Heart right ventricle (tissue), 16 donors: ENCODE data around the gene PRDM16. TPM values are rescaled to one million over a fixed set of nuclear protein-coding genes. Genes with fewer than 3 reads are reported as not detected.
A peak's percentile ranks its signal among the peaks of the same experiment; 100 is the strongest.

Source experiments
- ATAC-seq, 8 donors: fragments of 200-7000 bp; cut with Tn5 transposase; one replicate each; pipeline ENCODE4 v1.9.1; 2020; ENCODE audit warnings: mild to moderate bottlenecking in 8 of 8, moderate library complexity in 8 of 8, moderate number of reproducible peaks in 1 of 8
- DNase-seq, 2 donors: peaks; one replicate each; pipeline ENCODE4 v3.0.0-alpha.2; 2020
- H3K27ac ChIP-seq, 10 donors: fragments of 200-600 bp; sonication (generic) in 2 of 10; one replicate each; pipeline versions ENCODE4 v1.5.0 to v1.8.0; 2020 to 2022; ENCODE audit warnings: mild to moderate bottlenecking in 3 of 10
- H3K27me3 ChIP-seq, 7 donors: fragments of 200-600 bp; one replicate each; pipeline ENCODE4 v1.8.0; 2021 to 2022; ENCODE audit warnings: mild to moderate bottlenecking in 2 of 7
- H3K36me3 ChIP-seq, 9 donors: fragments of 200-600 bp; sonication (generic) in 1 of 9; one replicate each; pipeline versions ENCODE4 v1.5.0 to v1.8.0; 2020 to 2022; ENCODE audit warnings: mild to moderate bottlenecking in 2 of 9
- H3K4me1 ChIP-seq, 9 donors: fragments of 200-600 bp; sonication (generic) in 1 of 9; one replicate each; pipeline versions ENCODE4 v1.5.0 to v1.8.0; 2020 to 2022; ENCODE audit warnings: mild to moderate bottlenecking in 4 of 9
- H3K4me3 ChIP-seq, 10 donors: fragments of 200-600 bp; sonication (generic) in 2 of 10; one replicate each; pipeline versions ENCODE4 v1.5.0 to v1.8.0; 2020 to 2022; ENCODE audit warnings: mild to moderate bottlenecking in 7 of 10, moderate library complexity in 2 of 10
- H3K9me3 ChIP-seq, 11 donors: fragments of 200-600 bp in 10 of 11; sonication (generic) in 2 of 11; one replicate each; pipeline versions ENCODE4 v1.5.0 to v1.8.0; 2013 to 2022; ENCODE audit warnings: mild to moderate bottlenecking in 2 of 11, control low read depth in 1 of 11, moderate library complexity in 1 of 11
- CTCF ChIP-seq, 9 donors: fragments of 200-600 bp; sonication (generic) in 2 of 9; IDR thresholded peaks; one replicate each; pipeline versions ENCODE4 v1.5.0 to v1.8.0; 2021 to 2022; ENCODE audit warnings: antibody characterized with exemption in 9 of 9, mild to moderate bottlenecking in 5 of 9, moderate library complexity in 1 of 9
- WGBS, 2 donors: extraction: QIAGEN DNeasy Blood & Tissue Kit; methylation state at CpG; one replicate each; pipeline ENCODE4 v1.1.7; 2013; ENCODE audit warnings: inconsistent platforms in 1 of 2; 5-methylcytosine and 5-hydroxymethylcytosine counted together
- intact Hi-C, 10 donors: fragments of 100-400 bp; cut with DNase I; formaldehyde crosslinking; loops; one replicate each; pipeline versions ENCODE4 v1.11.1 to v1.14.2; 2022
- polyA plus RNA-seq, 2 donors: library from polyadenylated mRNA; stranded (reverse); fragments of 200-250 nt; gene quantifications; one replicate each; pipeline ENCODE4 v1.2.3, GENCODE V29; 2013
- total RNA-seq, 10 donors: library from RNA; stranded (reverse); fragmentation: NEBNext Ultra II Directional in 3 of 10; extraction: Animal tissue kit (Norgen Biotek cat#: 25700) in 3 of 10; gene quantifications; one replicate each; pipeline versions ENCODE4 v1.2.1 to v1.2.4, GENCODE V29; 2021 to 2023
- donor health status: Arrhythmogenic right ventricular cardiomyopathy.
- donor health status: ischemic (EF 13 %, LVEDD 7.1; RV severe dilation, severe dysfunction).
- donor health status: healthy with polysubstance abuse.
- donor health status: DM: no; HTN: yes; CAD: no.
- donor health status: DM: no; HTN: no; CAD: no.
- donor health status: ischemic (EF 25% LVEDD 6.9; RV normal size, moderate dysfunction).
- donor health status: ischemic (EF 25% LVEDD 5.7; RV mildly dilated, moderate dysfunction).
- donor health status: healthy.
- donor health status: DM: yes; HTN: yes; CAD: no.
- donor health status: Ischemic cardiomyopathy.
- donor health status: ischemic (EF 35%, LVEDD 5.7; RV mildly dilated, moderate dysfunction).
- donor health status: nonischemic (EF 11% LVEDD 7.7; RV severe dilation, severe dysfunction).
- donor health status: DM: yes; HTN: yes; CAD: no.
- donor health status: PGD.
- donor health status: ischemic (EF 29% LVEDD 5.4; RV normal size, mild dysfunction).
- donor health status: nonischemic (EF 23%, LVEDD 6.1; RV moderate dilation, normal function).

The PRDM16 gene
- total and polyA plus RNA-seq, 12 donors = 4.1 to 25.9 (median 14.8) TPM

- Histone ChIP-seq H3K27me3 (peaks cover 3 to 69% (median 53%) of the 10 kb centered on the region in 7 donors), H3K9me3 (no peaks in the 10 kb centered on the region), H3K4me3 (no peak overlapping the region), H3K36me3 (no peaks in the 10 kb centered on the region), H3K4me1 (no peaks in the 10 kb centered on the region), H3K27ac (no peak overlapping the region)
- intact Hi-C loops = no loop called here
- DNase-seq (no peak), ATAC-seq (no peak)
- TF ChIP-seq CTCF (IDR thresholded peaks at IDR 0.05) = no peak
- 70 to 84% methylated on average over 4 of the region's 4 CpGs for WGBS, 2 donors
These were observed 35.3 kb upstream of the PRDM16 start for GRCh38 chr1:3033790-3034090.

GRCh38 chr1:3034162-3034561 lies 34.8 kb upstream of the PRDM16 start:
- no peak for DNase-seq
- peaks cover 0 to 69% (median 54%) of the 10 kb centered on the region in 7 donors for H3K27me3 ChIP-seq
- ATAC-seq = no peak
- TF ChIP-seq CTCF (IDR thresholded peaks at IDR 0.05) = no peak
- H3K27ac ChIP-seq = no peak overlapping the region
- H3K9me3 ChIP-seq = no peaks in the 10 kb centered on the region
- intact Hi-C loops = no loop called here
- WGBS, 2 donors = 88 to 89% methylated on average over 7 of the region's 7 CpGs
- H3K4me3 ChIP-seq = no peak overlapping the region
- no peaks in the 10 kb centered on the region for H3K36me3 ChIP-seq
- no peaks in the 10 kb centered on the region for H3K4me1 ChIP-seq

GRCh38 chr1:3034728-3035562 lies 34.1 kb upstream of the PRDM16 start:
- DNase-seq (no peak), ATAC-seq (no peak)
- no peaks in the 10 kb centered on the region for H3K36me3 ChIP-seq
- H3K4me1 ChIP-seq = no peaks in the 10 kb centered on the region
- 77 to 79% methylated on average over 14 of the region's 14 CpGs for WGBS, 2 donors
- H3K27ac ChIP-seq = no peak overlapping the region
- no peak overlapping the region for H3K4me3 ChIP-seq
- no peak for TF ChIP-seq CTCF (IDR thresholded peaks at IDR 0.05)
- peaks cover 0 to 61% (median 46%) of the 10 kb centered on the region in 7 donors for H3K27me3 ChIP-seq
- H3K9me3 ChIP-seq = no peaks in the 10 kb centered on the region
- intact Hi-C loops = no loop called here

- TF ChIP-seq CTCF (IDR thresholded peaks at IDR 0.05) = no peak
- 69 to 78% methylated on average over 19 of the region's 19 CpGs for WGBS, 2 donors
- H3K4me3 ChIP-seq = no peak overlapping the region
- H3K27ac ChIP-seq = no peak overlapping the region
- no peaks in the 10 kb centered on the region for H3K4me1 ChIP-seq
- DNase-seq (no peak), ATAC-seq (peak in 1 of 8 donors; percentile 8)
- H3K9me3 ChIP-seq = no peaks in the 10 kb centered on the region
- intact Hi-C loops = no loop called here
- H3K36me3 ChIP-seq = no peaks in the 10 kb centered on the region
- peaks cover 0 to 54% (median 39%) of the 10 kb centered on the region in 7 donors for H3K27me3 ChIP-seq
These were observed 33.2 kb upstream of the PRDM16 start for GRCh38 chr1:3035563-3036446.
